Measurements from ENCODE around the gene PLEKHF1.

DNA sequence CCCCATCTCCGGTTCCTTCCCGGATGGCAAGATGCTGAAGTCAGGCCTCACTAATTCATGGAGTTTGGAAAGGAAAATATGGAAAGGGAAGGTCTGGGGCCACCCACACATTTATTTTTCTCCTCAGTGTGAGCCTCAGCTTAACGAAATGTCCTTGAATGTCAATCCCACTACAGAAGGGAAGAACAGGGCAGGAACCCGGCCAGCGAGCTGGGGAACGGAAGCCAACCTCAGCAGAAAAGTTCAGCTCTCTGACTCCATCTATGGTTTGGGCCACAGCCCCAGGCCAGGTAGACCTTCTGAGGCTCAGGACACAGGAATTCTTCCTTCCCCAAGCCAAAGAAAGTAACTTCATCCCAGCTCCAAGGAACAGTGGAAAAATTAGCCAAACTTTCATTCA is 41.4 kb downstream of the PLEKHF1 start:
- TF ChIP-seq SIN3A (IDR thresholded peaks at IDR 0.05; ENCODE audit: borderline replicate concordance, insufficient read depth, low read length), result no peak
- no peak for TF ChIP-seq POLR2AphosphoS5 (IDR thresholded peaks at IDR 0.05; ENCODE audit: low read depth, low read length)
- TF ChIP-seq, protein P1, sequence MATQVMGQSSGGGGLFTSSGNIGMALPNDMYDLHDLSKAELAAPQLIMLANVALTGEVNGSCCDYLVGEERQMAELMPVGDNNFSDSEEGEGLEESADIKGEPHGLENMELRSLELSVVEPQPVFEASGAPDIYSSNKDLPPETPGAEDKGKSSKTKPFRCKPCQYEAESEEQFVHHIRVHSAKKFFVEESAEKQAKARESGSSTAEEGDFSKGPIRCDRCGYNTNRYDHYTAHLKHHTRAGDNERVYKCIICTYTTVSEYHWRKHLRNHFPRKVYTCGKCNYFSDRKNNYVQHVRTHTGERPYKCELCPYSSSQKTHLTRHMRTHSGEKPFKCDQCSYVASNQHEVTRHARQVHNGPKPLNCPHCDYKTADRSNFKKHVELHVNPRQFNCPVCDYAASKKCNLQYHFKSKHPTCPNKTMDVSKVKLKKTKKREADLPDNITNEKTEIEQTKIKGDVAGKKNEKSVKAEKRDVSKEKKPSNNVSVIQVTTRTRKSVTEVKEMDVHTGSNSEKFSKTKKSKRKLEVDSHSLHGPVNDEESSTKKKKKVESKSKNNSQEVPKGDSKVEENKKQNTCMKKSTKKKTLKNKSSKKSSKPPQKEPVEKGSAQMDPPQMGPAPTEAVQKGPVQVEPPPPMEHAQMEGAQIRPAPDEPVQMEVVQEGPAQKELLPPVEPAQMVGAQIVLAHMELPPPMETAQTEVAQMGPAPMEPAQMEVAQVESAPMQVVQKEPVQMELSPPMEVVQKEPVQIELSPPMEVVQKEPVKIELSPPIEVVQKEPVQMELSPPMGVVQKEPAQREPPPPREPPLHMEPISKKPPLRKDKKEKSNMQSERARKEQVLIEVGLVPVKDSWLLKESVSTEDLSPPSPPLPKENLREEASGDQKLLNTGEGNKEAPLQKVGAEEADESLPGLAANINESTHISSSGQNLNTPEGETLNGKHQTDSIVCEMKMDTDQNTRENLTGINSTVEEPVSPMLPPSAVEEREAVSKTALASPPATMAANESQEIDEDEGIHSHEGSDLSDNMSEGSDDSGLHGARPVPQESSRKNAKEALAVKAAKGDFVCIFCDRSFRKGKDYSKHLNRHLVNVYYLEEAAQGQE (IDR thresholded peaks at IDR 0.05; ENCODE audit: insufficient read depth in 1 of 2, low read depth in 2 of 2, low read length in 2 of 2), result no peak
- no peak for TF ChIP-seq FOXP2 (optimal IDR thresholded peaks at IDR 0.05; ENCODE audit: borderline replicate concordance, extremely low read depth, extremely low read length, insufficient read depth)
